ENCODE measurements around the gene CTSZ. TPM values are rescaled to one million over a fixed set of nuclear protein-coding genes. Genes with fewer than 3 reads are reported as not detected.
"Not testable (repeated sequence)": the region's sequence is repeated elsewhere in the genome, so short reads cannot be mapped to it uniquely, and the experiment has no call there.

The CTSZ gene
- total RNA-seq, 1 donor from 2014 or later: 61.4 TPM

GRCh38 chr20:59013959-59014608 lies 7.0 kb upstream of the CTSZ start:
- Mint-ChIP-seq H3K27me3 (peaks cover 48% of the 10 kb centered on the region), H3K9me3 (ENCODE audit: low read depth) (no peaks in the 10 kb centered on the region), H3K36me3 (ENCODE audit: insufficient read depth) (no peaks in the 10 kb centered on the region), H3K27ac (no peak overlapping the region), H3K4me1 (ENCODE audit: low read depth) (peaks cover 15% of the 10 kb centered on the region), H3K4me3 (ENCODE audit: low read depth) (no peak overlapping the region)
- TF ChIP-seq CTCF (IDR thresholded peaks at IDR 0.05; ENCODE audit: unreplicated experiment): no peak
- DNase-seq (ENCODE audit: low spot score, unreplicated experiment): no peak

- DNase-seq (ENCODE audit: low spot score, unreplicated experiment): no peak
- Mint-ChIP-seq H3K27ac (no peak overlapping the region), H3K27me3 (peaks cover 53% of the 10 kb centered on the region), H3K4me1 (ENCODE audit: low read depth) (peaks cover 15% of the 10 kb centered on the region), H3K4me3 (ENCODE audit: low read depth) (no peak overlapping the region), H3K9me3 (ENCODE audit: low read depth) (no peaks in the 10 kb centered on the region), H3K36me3 (ENCODE audit: insufficient read depth) (no peaks in the 10 kb centered on the region)
- no peak for TF ChIP-seq CTCF (IDR thresholded peaks at IDR 0.05; ENCODE audit: unreplicated experiment)
These were observed 6.2 kb upstream of the CTSZ start for GRCh38 chr20:59013031-59013951.

GRCh38 chr20:59011874-59012157 lies 4.8 kb upstream of the CTSZ start:
- not testable (repeated sequence) for H3K27ac Mint-ChIP-seq; H3K36me3 Mint-ChIP-seq (ENCODE audit: insufficient read depth); H3K4me3 Mint-ChIP-seq (ENCODE audit: low read depth); DNase-seq (ENCODE audit: low spot score, unreplicated experiment); H3K9me3 Mint-ChIP-seq (ENCODE audit: low read depth)
- H3K4me1 Mint-ChIP-seq (ENCODE audit: low read depth): peaks cover 13% of the 10 kb centered on the region
- peaks cover 53% of the 10 kb centered on the region for H3K27me3 Mint-ChIP-seq

GRCh38 chr20:59010995-59011873 lies 4.2 kb upstream of the CTSZ start:
- H3K4me3 Mint-ChIP-seq (ENCODE audit: low read depth): no peak overlapping the region
- H3K9me3 Mint-ChIP-seq (ENCODE audit: low read depth): no peaks in the 10 kb centered on the region
- peaks cover 52% of the 10 kb centered on the region for H3K27me3 Mint-ChIP-seq
- no peaks in the 10 kb centered on the region for H3K36me3 Mint-ChIP-seq (ENCODE audit: insufficient read depth)
- DNase-seq (ENCODE audit: low spot score, unreplicated experiment): no peak
- TF ChIP-seq CTCF (IDR thresholded peaks at IDR 0.05; ENCODE audit: unreplicated experiment): no peak
- H3K27ac Mint-ChIP-seq: no peak overlapping the region
- peaks cover 8% of the 10 kb centered on the region for H3K4me1 Mint-ChIP-seq (ENCODE audit: low read depth)

- Mint-ChIP-seq H3K4me1 (ENCODE audit: low read depth) (peaks cover 2% of the 10 kb centered on the region), H3K27me3 (peaks cover 50% of the 10 kb centered on the region), H3K36me3 (ENCODE audit: insufficient read depth) (no peaks in the 10 kb centered on the region), H3K4me3 (ENCODE audit: low read depth) (no peak overlapping the region), H3K9me3 (ENCODE audit: low read depth) (no peaks in the 10 kb centered on the region), H3K27ac (no peak overlapping the region)
- TF ChIP-seq CTCF (IDR thresholded peaks at IDR 0.05; ENCODE audit: unreplicated experiment): no peak
- DNase-seq (ENCODE audit: low spot score, unreplicated experiment): no peak
These were observed 3.4 kb upstream of the CTSZ start for GRCh38 chr20:59010321-59010994.
